GM23248 (cell line): ENCODE measurements around the gene RUNX3. TPM values are rescaled to one million over a fixed set of nuclear protein-coding genes. Genes with fewer than 3 reads are reported as not detected.
"Not testable (repeated sequence)": the region's sequence is repeated elsewhere in the genome, so short reads cannot be mapped to it uniquely, and the experiment has no call there.

Source experiments
- DNase-seq: peaks from one replicate; pipeline ENCODE4 v3.0.0-alpha.2; 2015
- H2AFZ ChIP-seq: fragments of 200-600 bp; sonication (generic); 2 replicates; pipeline ENCODE4 v1.6.1; 2016; ENCODE audit warnings: antibody characterized with exemption
- H3F3A ChIP-seq: fragments of 200-600 bp; sonication (generic); 2 replicates; pipeline ENCODE4 v1.6.1; 2016; ENCODE audit warnings: mild to moderate bottlenecking, antibody characterized with exemption, mixed run types; ENCODE audit not compliant: insufficient read depth
- H3K27ac ChIP-seq: fragments of 200-600 bp; sonication (generic); 2 replicates; pipeline ENCODE4 v1.5.1; 2016; ENCODE audit warnings: mild to moderate bottlenecking
- H3K27me3 ChIP-seq: fragments of 200-600 bp; sonication (generic); replicated peaks from 2 replicates; pipeline ENCODE4 v1.6.1; 2016; ENCODE audit warnings: mild to moderate bottlenecking; ENCODE audit not compliant: insufficient read depth
- H3K36me3 ChIP-seq: fragments of 200-600 bp; sonication (generic); 2 replicates; pipeline ENCODE4 v1.6.1; 2016; ENCODE audit warnings: low read depth, mild to moderate bottlenecking
- H3K4me1 ChIP-seq: fragments of 200-600 bp; sonication (generic); 2 replicates; pipeline ENCODE4 v1.6.1; 2016; ENCODE audit warnings: mild to moderate bottlenecking; ENCODE audit not compliant: insufficient read depth
- H3K4me2 ChIP-seq: fragments of 200-600 bp; sonication (generic); one replicate; pipeline ENCODE4 v1.6.1; 2016; ENCODE audit warnings: mild to moderate bottlenecking; ENCODE audit not compliant: unreplicated experiment
- H3K4me3 ChIP-seq: fragments of 200-600 bp; sonication (generic); 2 replicates; pipeline ENCODE4 v1.5.1; 2016; ENCODE audit warnings: mild to moderate bottlenecking
- H3K79me2 ChIP-seq: fragments of 200-600 bp; sonication (generic); 2 replicates; pipeline ENCODE4 v1.6.1; 2016; ENCODE audit warnings: mild to moderate bottlenecking; ENCODE audit not compliant: insufficient read depth
- H3K9ac ChIP-seq: fragments of 200-600 bp; sonication (generic); 2 replicates; pipeline ENCODE4 v1.6.1; 2016; ENCODE audit warnings: mild to moderate bottlenecking
- H3K9me2 ChIP-seq: fragments of 200-600 bp; sonication (generic); 2 replicates; pipeline ENCODE4 v1.6.1; 2016; ENCODE audit warnings: mixed run types, mild to moderate bottlenecking, moderate library complexity; ENCODE audit not compliant: insufficient read depth
- H3K9me3 ChIP-seq: fragments of 200-600 bp; sonication (generic); one replicate; pipeline ENCODE4 v1.6.1; 2017; ENCODE audit warnings: low read depth
- H4K20me1 ChIP-seq: fragments of 200-600 bp; sonication (generic); 2 replicates; pipeline ENCODE4 v1.6.0; 2016; ENCODE audit not compliant: insufficient read depth
- EZH2 ChIP-seq: fragments of 200-600 bp; sonication (generic); IDR thresholded peaks from 2 replicates; pipeline ENCODE4 v1.6.1; 2018; ENCODE audit warnings: antibody characterized with exemption, mild to moderate bottlenecking; ENCODE audit not compliant: insufficient read depth, poor library complexity, severe bottlenecking
- EZH2phosphoT487 ChIP-seq: fragments of 200-600 bp; sonication (generic); IDR thresholded peaks from 2 replicates; pipeline ENCODE4 v1.6.1; 2018; ENCODE audit warnings: antibody characterized with exemption, moderate library complexity, mild to moderate bottlenecking, low read depth; ENCODE audit not compliant: insufficient read depth
- WGBS, 2 experiments: methylation state at CpG; one replicate each; pipeline ENCODE4 v1.1.6; 2015 to 2017; ENCODE audit warnings: low lambda C conversion rate in 2 of 2, low coverage in 1 of 2; ENCODE audit errors: missing lambda C conversion rate in 2 of 2; 5-methylcytosine and 5-hydroxymethylcytosine counted together
- in situ Hi-C: fragments of 300-500 bp; cut with MboI; formaldehyde crosslinking; loops from 2 replicates; pipeline ENCODE4 v1.15.0; 2020
- polyA plus RNA-seq: library from polyadenylated mRNA; unstranded; fragments of >200 nt; fragmentation: Nextera tagmentation; extraction: Ambion mirVana; gene quantifications from 2 replicates; pipeline ENCODE4 v1.2.1, GENCODE V29; 2016
- total RNA-seq: library from RNA; depleted of rRNA; stranded (reverse); fragments of >200 nt; shearing (Covaris generic); gene quantifications from 2 replicates; pipeline ENCODE4 v1.2.3, GENCODE V29; 2014; rRNA removed

RUNX3 gene
- 0.43 and 2.7 TPM in 2 replicates for total RNA-seq
- polyA plus RNA-seq = 1.3 and 1.4 TPM in 2 replicates

DNA sequence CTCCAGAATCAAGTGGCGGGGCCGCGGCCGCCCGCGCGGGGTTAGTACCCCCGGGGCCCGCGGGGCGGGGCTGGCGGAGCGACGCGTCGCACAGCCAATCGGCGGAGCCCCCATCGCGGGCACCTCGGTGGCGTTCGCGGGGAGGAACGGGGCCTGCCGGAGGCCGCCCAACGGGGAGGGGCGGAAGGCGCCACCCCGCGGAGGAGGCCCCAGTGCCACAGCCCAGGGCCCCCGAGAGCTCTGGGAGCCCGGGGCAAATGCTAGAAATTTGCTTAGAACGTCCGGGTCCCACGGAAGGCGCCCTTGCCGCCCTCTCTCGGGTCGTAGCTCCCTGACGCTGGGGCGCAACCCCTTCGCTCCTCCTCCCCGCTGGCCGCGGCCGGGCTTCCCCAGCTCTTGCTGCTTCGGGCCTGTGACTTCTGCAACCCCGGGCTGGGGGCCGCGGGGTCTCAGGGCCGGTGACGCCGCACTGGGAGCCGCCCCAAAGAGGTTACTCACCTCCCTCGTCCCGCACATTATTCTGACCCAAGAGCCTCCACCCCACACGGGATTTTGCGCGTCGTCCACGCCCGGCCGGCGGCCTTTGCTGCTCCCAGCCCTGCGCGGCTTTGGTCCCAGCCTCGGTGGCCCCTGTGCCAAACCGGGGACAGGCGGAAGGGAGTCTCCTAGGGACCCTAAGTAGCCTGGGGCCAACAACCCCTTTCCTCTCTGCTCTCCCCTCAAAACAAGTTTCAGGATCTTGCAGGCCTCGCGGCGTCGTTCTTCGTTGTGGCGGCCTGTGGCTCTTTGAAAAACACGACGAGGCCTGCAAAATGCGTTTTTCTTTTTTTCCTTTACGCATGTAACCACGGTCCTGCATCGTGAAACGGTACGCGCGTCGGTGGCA lies at the start of gene RUNX3:
Gene RUNX3 (minus strand): TSS at position 17 of the 886 bp plus-strand sequence. CDS start 408 bp downstream, outside the sequence.
- Histone ChIP-seq H3K79me2 (no peaks in the 10 kb centered on the region), H3K9me2 (no peaks in the 10 kb centered on the region), H3K27ac (0 out of 2 replicates have a peak within 1 kb of the TSS, but pooled peaks have one; percentile 7), H3K9me3 (no peaks in the 10 kb centered on the region), H4K20me1 (no peaks in the 10 kb centered on the region), H2AFZ (peak within 1 kb of the TSS; percentile 69), H3F3A (0 out of 2 replicates have a peak, but pooled peaks cover 6% of the 10 kb centered on the region), H3K4me1 (no peaks in the 10 kb centered on the region), H3K36me3 (no peaks in the 10 kb centered on the region), H3K4me2 (peak within 1 kb of the TSS; percentile 57), H3K9ac (peak within 1 kb of the TSS; percentile 61), H3K27me3 (peaks cover 7% of the 10 kb centered on the region; the same call in 1 of the 2 replicates), H3K4me3 (peak within 1 kb of the TSS; percentile 69)
- DNase-seq = peak; percentile 74
- TF ChIP-seq EZH2 = no peak
- TF ChIP-seq EZH2phosphoT487 = no peak
- WGBS, 2 experiments = 31 to 53% methylated on average over 44 to 85 of the region's 88 CpGs
- in situ Hi-C loops = no loop called here

DNA sequence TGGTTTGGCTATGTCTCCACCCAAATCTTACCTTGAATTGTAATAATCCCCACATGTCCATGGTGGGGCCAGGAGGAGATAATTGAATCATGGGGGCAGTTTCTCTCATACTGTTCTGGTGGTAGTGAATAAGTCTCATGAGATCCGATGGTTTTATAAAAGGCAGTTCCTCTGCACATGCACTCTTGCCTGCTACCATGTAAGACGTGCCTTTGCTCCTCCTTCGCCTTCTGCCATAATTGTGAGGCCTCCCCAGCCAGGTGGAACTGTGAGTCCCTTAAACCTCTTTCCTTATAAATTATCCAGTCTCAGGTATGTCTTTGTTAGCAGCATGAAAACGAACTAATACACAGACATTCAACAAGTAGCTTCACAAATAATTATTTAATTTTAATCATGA lies 49.2 kb upstream of the RUNX3 start:
- H2AFZ ChIP-seq, H3K4me3 ChIP-seq, H3K9me2 ChIP-seq, DNase-seq, H3K9me3 ChIP-seq, H3K9ac ChIP-seq, H3K27ac ChIP-seq, H4K20me1 ChIP-seq, H3K4me1 ChIP-seq, H3K4me2 ChIP-seq, in situ Hi-C loops, H3F3A ChIP-seq, H3K79me2 ChIP-seq, H3K36me3 ChIP-seq: not testable (repeated sequence)
- peaks cover 15% of the 10 kb centered on the region for H3K27me3 ChIP-seq
- WGBS, 2 experiments = 38 to 40% methylated on average over 4 of the region's 4 CpGs

DNA sequence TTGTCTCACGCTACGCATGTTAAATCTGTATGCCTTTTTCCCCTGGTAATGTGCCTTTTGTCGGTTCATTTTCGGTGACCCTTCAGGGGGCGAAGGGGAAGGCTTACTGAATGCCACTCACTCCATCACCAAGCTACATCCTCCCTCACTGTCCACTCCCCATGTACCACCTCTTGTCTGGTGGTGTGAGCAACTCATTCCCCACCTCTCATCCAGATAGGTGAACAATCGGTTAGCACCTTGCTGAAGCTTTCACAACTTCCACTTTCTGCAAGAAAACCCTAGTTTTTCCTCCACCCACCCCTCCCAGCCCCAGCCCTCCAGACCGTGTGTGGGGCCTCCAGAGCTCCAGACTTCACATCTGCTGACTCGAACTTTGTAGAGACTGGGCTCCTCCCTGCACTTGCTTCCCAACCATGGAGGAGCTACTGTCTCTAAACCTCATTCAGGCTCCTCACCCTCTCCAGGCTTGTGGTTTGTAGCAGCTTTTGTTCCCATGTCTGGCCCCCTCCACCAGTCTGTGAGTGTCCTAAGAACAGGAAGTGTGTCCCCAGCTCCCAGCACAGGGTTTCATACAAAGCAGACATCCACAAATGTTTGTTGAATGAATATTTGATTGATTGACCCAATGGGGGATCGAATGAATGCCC lies 48.4 kb upstream of the RUNX3 start:
- Histone ChIP-seq H3K9ac (no peak overlapping the region), H3K36me3 (no peaks in the 10 kb centered on the region), H2AFZ (no peak overlapping the region), H3K4me3 (no peak overlapping the region), H3F3A (no peaks in the 10 kb centered on the region), H3K27ac (no peak overlapping the region), H3K4me1 (no peaks in the 10 kb centered on the region), H3K9me3 (no peaks in the 10 kb centered on the region), H3K27me3 (peaks cover 15% of the 10 kb centered on the region), H3K79me2 (no peaks in the 10 kb centered on the region), H3K9me2 (no peaks in the 10 kb centered on the region), H3K4me2 (no peak overlapping the region), H4K20me1 (no peaks in the 10 kb centered on the region)
- in situ Hi-C loops = no loop called here
- TF ChIP-seq EZH2 (no peak), EZH2phosphoT487 (no peak)
- no peak for DNase-seq
- WGBS, 2 experiments = 46 to 56% methylated on average over 8 to 9 of the region's 9 CpGs

DNA sequence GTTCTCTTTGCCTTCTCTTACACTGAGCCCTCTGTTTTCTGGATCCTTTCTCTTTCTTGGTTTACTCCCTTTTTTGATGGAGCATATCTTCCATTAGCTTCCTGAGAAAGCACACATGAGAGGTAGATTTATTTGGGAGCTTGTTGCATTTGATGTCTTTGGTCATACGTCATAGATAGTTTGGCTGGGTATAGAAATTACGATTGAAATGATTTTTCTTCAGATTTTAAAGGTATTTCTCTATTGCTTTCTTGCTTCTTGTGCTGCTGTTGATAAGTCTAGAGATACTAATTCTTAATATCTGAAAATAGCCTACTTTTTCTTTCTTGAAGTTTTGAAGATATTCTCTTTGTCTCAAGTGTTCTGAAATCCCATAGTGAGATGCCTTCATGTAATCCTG lies 45.3 kb upstream of the RUNX3 start:
- no peak for DNase-seq
- H2AFZ ChIP-seq = no peak overlapping the region
- WGBS, 2 experiments = 39 to 50% methylated on average over 2 of the region's 2 CpGs
- no peaks in the 10 kb centered on the region for H3K36me3 ChIP-seq
- no peaks in the 10 kb centered on the region for H4K20me1 ChIP-seq
- no peaks in the 10 kb centered on the region for H3K9me2 ChIP-seq
- no peak overlapping the region for H3K4me3 ChIP-seq
- H3K9ac ChIP-seq = no peak overlapping the region
- H3K4me1 ChIP-seq = peaks cover 14% of the 10 kb centered on the region; the same call in 1 of the 2 replicates
- H3K79me2 ChIP-seq = no peaks in the 10 kb centered on the region
- in situ Hi-C loops = no loop called here
- no peak overlapping the region for H3K4me2 ChIP-seq
- TF ChIP-seq EZH2phosphoT487 (no peak), EZH2 (no peak)
- H3K27ac ChIP-seq = no peak overlapping the region
- H3F3A ChIP-seq = no peaks in the 10 kb centered on the region
- H3K27me3 ChIP-seq = peaks cover 15% of the 10 kb centered on the region
- no peaks in the 10 kb centered on the region for H3K9me3 ChIP-seq
